NB4 (cell line): ENCODE results near the gene TCOF1.

Experiments used
- MYC ChIP-seq: IDR thresholded peaks from 2 replicates; pipeline ENCODE4 v1.6.1; 2011; ENCODE audit warnings: low read depth, low read length
- POLR2A ChIP-seq: IDR thresholded peaks from 2 replicates; pipeline ENCODE4 v1.6.1; 2011; ENCODE audit warnings: mild to moderate bottlenecking; ENCODE audit not compliant: insufficient read length; ENCODE audit errors: extremely low read depth
- TF ChIP-seq, protein P1 (sequence below): IDR thresholded peaks from one replicate; pipeline ENCODE4 v1.5.1; 2012; ENCODE audit warnings: low read depth, low read length
- TF ChIP-seq, protein P2 (sequence below): IDR thresholded peaks from 2 replicates; pipeline ENCODE4 v1.6.1; 2011; ENCODE audit warnings: low read depth, low read length

DNA sequence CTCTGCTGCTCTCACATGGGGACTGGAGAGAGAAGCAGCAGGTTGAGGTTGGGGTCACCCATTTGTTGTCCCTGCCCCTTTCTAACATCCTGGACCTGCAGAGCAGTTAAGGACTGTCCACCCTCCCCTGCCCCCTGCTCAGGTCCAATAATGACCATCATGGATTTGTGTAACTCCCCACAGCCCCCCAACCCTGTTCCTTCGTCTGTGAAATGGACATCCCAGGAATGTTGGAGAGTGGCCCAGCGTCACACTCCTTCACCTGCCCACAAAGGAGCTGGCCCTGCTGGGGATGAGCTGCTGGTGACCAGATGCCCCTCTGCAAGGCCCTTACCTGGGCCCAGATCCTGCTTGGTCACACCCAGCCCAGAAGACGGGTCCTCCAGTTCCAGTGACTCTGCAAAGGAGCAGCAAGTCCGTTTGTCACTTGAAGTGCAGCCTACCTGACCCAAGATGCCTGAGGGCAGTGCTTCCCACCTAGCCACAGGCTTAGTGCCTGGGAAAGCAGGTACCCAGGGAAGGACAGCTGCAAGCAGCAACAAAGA is 44.8 kb downstream of the TCOF1 start:
- TF ChIP-seq, protein P1, sequence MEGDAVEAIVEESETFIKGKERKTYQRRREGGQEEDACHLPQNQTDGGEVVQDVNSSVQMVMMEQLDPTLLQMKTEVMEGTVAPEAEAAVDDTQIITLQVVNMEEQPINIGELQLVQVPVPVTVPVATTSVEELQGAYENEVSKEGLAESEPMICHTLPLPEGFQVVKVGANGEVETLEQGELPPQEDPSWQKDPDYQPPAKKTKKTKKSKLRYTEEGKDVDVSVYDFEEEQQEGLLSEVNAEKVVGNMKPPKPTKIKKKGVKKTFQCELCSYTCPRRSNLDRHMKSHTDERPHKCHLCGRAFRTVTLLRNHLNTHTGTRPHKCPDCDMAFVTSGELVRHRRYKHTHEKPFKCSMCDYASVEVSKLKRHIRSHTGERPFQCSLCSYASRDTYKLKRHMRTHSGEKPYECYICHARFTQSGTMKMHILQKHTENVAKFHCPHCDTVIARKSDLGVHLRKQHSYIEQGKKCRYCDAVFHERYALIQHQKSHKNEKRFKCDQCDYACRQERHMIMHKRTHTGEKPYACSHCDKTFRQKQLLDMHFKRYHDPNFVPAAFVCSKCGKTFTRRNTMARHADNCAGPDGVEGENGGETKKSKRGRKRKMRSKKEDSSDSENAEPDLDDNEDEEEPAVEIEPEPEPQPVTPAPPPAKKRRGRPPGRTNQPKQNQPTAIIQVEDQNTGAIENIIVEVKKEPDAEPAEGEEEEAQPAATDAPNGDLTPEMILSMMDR = no peak
- TF ChIP-seq POLR2A = no peak
- TF ChIP-seq, protein P2, sequence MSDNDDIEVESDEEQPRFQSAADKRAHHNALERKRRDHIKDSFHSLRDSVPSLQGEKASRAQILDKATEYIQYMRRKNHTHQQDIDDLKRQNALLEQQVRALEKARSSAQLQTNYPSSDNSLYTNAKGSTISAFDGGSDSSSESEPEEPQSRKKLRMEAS = no peak
- TF ChIP-seq MYC = no peak
